ENCODE data around the gene MIGA1. TPM values are rescaled to one million over a fixed set of nuclear protein-coding genes. Genes with fewer than 3 reads are reported as not detected.

MIGA1 gene
- total RNA-seq, 3 donors from 2014 or later: 6.4 to 8.2 (median 6.8) TPM

Other genes starting within 250 kb of the MIGA1 start
- gene ZZZ3, start 97.0 kb upstream of the MIGA1 start, total RNA-seq: 10 to 100 TPM; 54.4 to 56.1 (median 55.8) TPM
- gene USP33, start 19.8 kb upstream of the MIGA1 start, total RNA-seq: 10 to 100 TPM; 30.2 to 38.1 (median 32.1) TPM
- gene NEXN, start 109.0 kb downstream of the MIGA1 start, total RNA-seq: under 1 TPM; 0.32 to 0.60 (median 0.40) TPM
- gene FUBP1, start 199.4 kb downstream of the MIGA1 start, total RNA-seq: 100 to 1,000 TPM; 262 to 285 (median 277) TPM
- gene DNAJB4, start 225.3 kb downstream of the MIGA1 start, total RNA-seq: 1 to 10 TPM; 5.4 to 6.6 (median 5.5) TPM

All from activated T-cell treated with anti-CD3 and anti-CD28 coated beads, Interleukin-2, amount 50 U/mL, for 4 hours (primary cell).